WTC11 (cell line): ENCODE measurements around the gene CD84.

Experiments
- CTCF ChIP-seq: fragments of 200-600 bp; IDR thresholded peaks from 2 replicates; pipeline ENCODE4 v1.8.0; 2022; ENCODE audit warnings: antibody characterized with exemption
- HMGA2 ChIP-seq: fragments of 250-450 bp; sonication (Bioruptor Pico); IDR thresholded peaks from 2 replicates; pipeline ENCODE4 v1.4.0; 2021; ENCODE audit warnings: mild to moderate bottlenecking, moderate library complexity
- HMGXB4 ChIP-seq: sonication (generic); formaldehyde crosslinking; IDR thresholded peaks from 2 replicates; pipeline ENCODE4 v1.8.1; 2023; ENCODE audit warnings: mild to moderate bottlenecking, moderate library complexity, missing genetic modification reagents
- JUN ChIP-seq: sonication (generic); formaldehyde crosslinking; IDR thresholded peaks from 2 replicates; pipeline ENCODE4 v1.8.0; 2023; ENCODE audit warnings: mild to moderate bottlenecking, missing genetic modification reagents
- MAX ChIP-seq: sonication (generic); formaldehyde crosslinking; IDR thresholded peaks from 2 replicates; pipeline ENCODE4 v1.8.0; 2022; ENCODE audit warnings: mild to moderate bottlenecking, missing genetic modification reagents
- RELA ChIP-seq: sonication (generic); formaldehyde crosslinking; IDR thresholded peaks from 2 replicates; pipeline ENCODE4 v1.8.1; 2022; ENCODE audit warnings: missing genetic modification reagents, mild to moderate bottlenecking, borderline replicate concordance
- SP1 ChIP-seq: sonication (generic); formaldehyde crosslinking; conservative IDR thresholded peaks from 2 replicates; pipeline ENCODE4 v1.8.1; 2022; ENCODE audit warnings: missing genetic modification reagents
- TCF7 ChIP-seq: sonication (generic); formaldehyde crosslinking; IDR thresholded peaks from 2 replicates; pipeline ENCODE4 v1.8.0; 2022; ENCODE audit warnings: mild to moderate bottlenecking, low read depth, missing genetic modification reagents, moderate library complexity
- TP53 ChIP-seq: sonication (generic); formaldehyde crosslinking; IDR thresholded peaks from 2 replicates; pipeline ENCODE4 v1.8.1; 2023; ENCODE audit warnings: mild to moderate bottlenecking, missing genetic modification reagents
- USF1 ChIP-seq: sonication (generic); formaldehyde crosslinking; IDR thresholded peaks from 2 replicates; pipeline ENCODE4 v1.8.0; 2022; ENCODE audit warnings: mild to moderate bottlenecking, missing genetic modification reagents
- USF2 ChIP-seq: sonication (generic); formaldehyde crosslinking; IDR thresholded peaks from 2 replicates; pipeline ENCODE4 v1.8.1; 2023; ENCODE audit warnings: mild to moderate bottlenecking, missing genetic modification reagents, moderate library complexity
- ZBTB21 ChIP-seq: sonication (generic); formaldehyde crosslinking; IDR thresholded peaks from 2 replicates; pipeline ENCODE4 v1.8.1; 2023; ENCODE audit warnings: mild to moderate bottlenecking, missing genetic modification reagents, borderline replicate concordance
- ZNF121 ChIP-seq: sonication (generic); formaldehyde crosslinking; IDR thresholded peaks from 2 replicates; pipeline ENCODE4 v1.8.0; 2023; ENCODE audit warnings: missing genetic modification reagents
- ZNF317 ChIP-seq: sonication (generic); formaldehyde crosslinking; IDR thresholded peaks from 2 replicates; pipeline ENCODE4 v1.8.1; 2023; ENCODE audit warnings: low read depth, mild to moderate bottlenecking, moderate library complexity, missing genetic modification reagents, borderline replicate concordance

GRCh38 chr1:160608941-160609340 lies 29.6 kb upstream of the CD84 start:
- TF ChIP-seq ZNF121 (CRISPR knock-in tag) (no peak), CTCF (no peak), TP53 (CRISPR knock-in tag) (no peak), MAX (CRISPR knock-in tag) (no peak), TCF7 (no peak), JUN (CRISPR knock-in tag) (no peak), RELA (CRISPR knock-in tag) (no peak), ZNF317 (CRISPR knock-in tag) (no peak), USF1 (CRISPR knock-in tag) (no peak), HMGXB4 (CRISPR knock-in tag) (no peak), SP1 (no peak), ZBTB21 (CRISPR knock-in tag) (no peak), HMGA2 (CRISPR knock-in tag) (no peak), USF2 (CRISPR knock-in tag) (no peak)
